Gastrocnemius medialis (tissue), 4 donors: ENCODE results near the gene MKRN2OS. TPM values are rescaled to one million over a fixed set of nuclear protein-coding genes. Genes with fewer than 3 reads are reported as not detected.

Experiments
- ATAC-seq, 2 donors: fragments of 150-250 bp; one replicate each; pipeline ENCODE4 v1.9.1; 2016
- DNase-seq, 2 donors: peaks; one replicate each; pipeline ENCODE4 v3.0.0-alpha.2; 2019
- H3K27ac ChIP-seq, 4 donors: fragments of 200-600 bp; sonication (generic); 1 replicate in 1 of 4; 2 replicates in 3 of 4; pipeline ENCODE4 v1.5.1; 2016 to 2018; ENCODE audit warnings: mild to moderate bottlenecking in 2 of 4, moderate library complexity in 1 of 4
- H3K27me3 ChIP-seq, 3 donors: fragments of 200-600 bp; sonication (generic) in 2 of 3; 1 replicate in 1 of 3; 2 replicates in 2 of 3; pipeline versions ENCODE4 v1.5.1 to v1.6.0; 2016 to 2019; ENCODE audit warnings: mild to moderate bottlenecking in 1 of 3, moderate library complexity in 1 of 3
- H3K36me3 ChIP-seq, 2 donors: fragments of 200-600 bp; sonication (generic) in 1 of 2; one replicate each; pipeline ENCODE4 v1.5.1; 2017 to 2018
- H3K4me1 ChIP-seq, 2 donors: fragments of 200-600 bp; sonication (generic) in 1 of 2; one replicate each; pipeline ENCODE4 v1.5.1; 2016 to 2017; ENCODE audit warnings: mild to moderate bottlenecking in 2 of 2
- H3K4me3 ChIP-seq, 4 donors: fragments of 200-600 bp; sonication (generic) in 3 of 4; 1 replicate in 1 of 4; 2 replicates in 3 of 4; pipeline ENCODE4 v1.5.1; 2016 to 2019; ENCODE audit warnings: mild to moderate bottlenecking in 2 of 4
- H3K9me3 ChIP-seq, 3 donors: fragments of 200-600 bp; sonication (generic) in 2 of 3; 1 replicate in 1 of 3; 2 replicates in 2 of 3; pipeline ENCODE4 v1.5.1; 2016 to 2019
- CTCF ChIP-seq, 5 experiments: fragments of 450-650 bp in 3 of 5; fragments of 200-600 bp in 2 of 5; sonication (generic) in 2 of 5; IDR thresholded peaks in 4 of 5; conservative IDR thresholded peaks in 1 of 5; 1 replicate in 4 of 5; 2 replicates in 1 of 5; pipeline ENCODE4 v1.5.1; 2016 to 2019; ENCODE audit warnings: antibody characterized with exemption in 5 of 5, mild to moderate bottlenecking in 3 of 5, moderate library complexity in 3 of 5
- POLR2A ChIP-seq, 2 donors: fragments of 450-650 bp; IDR thresholded peaks; one replicate each; pipeline ENCODE4 v1.6.1; 2017; ENCODE audit warnings: antibody characterized with exemption in 2 of 2, mild to moderate bottlenecking in 2 of 2, moderate library complexity in 2 of 2
- in situ Hi-C, 4 donors: fragments of 200-750 bp; cut with MboI; loops; one replicate each; pipeline versions ENCODE4 v1.15.0 to v1.8.0; 2017; ENCODE audit warnings: low sequenced_read_pairs in 4 of 4
- intact Hi-C: fragments of 100-400 bp; cut with DNase I; formaldehyde crosslinking; loops from one replicate; pipeline ENCODE4 v1.15.1; 2023; ENCODE audit warnings: low total_unique reads
- total RNA-seq, 4 donors: library from RNA; depleted of rRNA; stranded (reverse); fragments of >200 nt; gene quantifications; one replicate each; pipeline versions ENCODE4 v1.1.0 to v1.2.3, GENCODE V29; 2016

MKRN2OS gene
- total RNA-seq, 4 donors from 2014 or later, result 0.95 TPM; not detected in 3

GRCh38 chr3:12513694-12514446 lies 31.4 kb downstream of the MKRN2OS start:
- Histone ChIP-seq H3K27ac (peak overlapping the region; percentile 53 to 76 (median 68)), H3K36me3 (peaks cover 0 to 5% of the 10 kb centered on the region in 2 donors), H3K27me3 (no peaks in the 10 kb centered on the region), H3K4me3 (no peak overlapping the region), H3K4me1 (peaks cover 11 to 20% of the 10 kb centered on the region in 2 donors), H3K9me3 (no peaks in the 10 kb centered on the region)
- in situ Hi-C loops, result no loop called here
- ATAC-seq, result peak; percentile 82 to 93
- DNase-seq, result peak; percentile 27 to 38
- TF ChIP-seq CTCF (IDR thresholded peaks at IDR 0.05 in 4 of 5, conservative IDR thresholded peaks at IDR 0.05 in 1 of 5), result no peak
- no peak for TF ChIP-seq POLR2A (IDR thresholded peaks at IDR 0.05)
- intact Hi-C loops, result no loop called here

DNA sequence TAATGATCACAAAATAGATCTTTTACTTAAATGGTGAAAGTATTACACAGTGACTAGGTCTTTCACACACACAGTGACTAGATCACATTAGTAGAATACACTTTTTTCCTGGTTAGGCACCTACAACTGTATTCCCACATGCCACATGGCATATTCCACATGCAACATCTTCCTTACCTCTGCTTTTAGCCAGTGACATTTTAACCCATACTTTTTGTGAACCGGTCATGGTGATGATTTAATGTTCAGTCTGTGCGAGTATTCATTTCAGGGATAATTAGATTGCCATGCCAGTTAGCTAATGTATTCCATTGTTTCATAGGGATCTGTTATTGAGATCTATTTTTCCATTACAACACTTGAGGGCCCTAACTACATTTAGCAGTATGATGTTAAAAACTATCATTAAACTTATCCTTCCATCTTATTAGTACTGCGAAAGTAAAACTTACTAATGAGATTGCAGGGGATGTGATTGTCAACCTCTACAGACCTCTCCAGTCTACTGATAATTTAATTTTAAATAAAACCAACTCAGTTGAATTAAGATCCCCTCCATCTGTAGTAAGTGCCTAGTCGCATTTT lies 32.7 kb downstream of the MKRN2OS start:
- no peak for ATAC-seq

GRCh38 chr3:12509466-12509865 lies 35.8 kb downstream of the MKRN2OS start:
- Histone ChIP-seq H3K9me3 (no peaks in the 10 kb centered on the region), H3K36me3 (peaks cover 0 to 15% of the 10 kb centered on the region in 2 donors), H3K4me1 (peaks cover 22 to 24% of the 10 kb centered on the region in 2 donors), H3K27ac (peak overlapping the region in 2 of 4 donors; percentile 71 to 81), H3K27me3 (no peaks in the 10 kb centered on the region), H3K4me3 (no peak overlapping the region)
- no peak for ATAC-seq
- in situ Hi-C loops (no loop called here), intact Hi-C loops (no loop called here)
- TF ChIP-seq CTCF (IDR thresholded peaks at IDR 0.05 in 4 of 5, conservative IDR thresholded peaks at IDR 0.05 in 1 of 5) (no peak), POLR2A (IDR thresholded peaks at IDR 0.05) (no peak)
- DNase-seq, result no peak

More for the DNA sequence above, 32.7 kb downstream of the MKRN2OS start:
- in situ Hi-C loops, result no loop called here
- H3K4me1 ChIP-seq, result peaks cover 21 to 24% of the 10 kb centered on the region in 2 donors
- peak overlapping the region in 2 of 4 donors; percentile 75 to 76 for H3K27ac ChIP-seq
- no peak for DNase-seq
- H3K4me3 ChIP-seq, result no peak overlapping the region
- no peaks in the 10 kb centered on the region for H3K27me3 ChIP-seq
- TF ChIP-seq POLR2A (IDR thresholded peaks at IDR 0.05) (no peak), CTCF (IDR thresholded peaks at IDR 0.05 in 4 of 5, conservative IDR thresholded peaks at IDR 0.05 in 1 of 5) (no peak)
- peaks cover 0 to 5% of the 10 kb centered on the region in 2 donors for H3K36me3 ChIP-seq
- intact Hi-C loops, result no loop called here
- H3K9me3 ChIP-seq, result no peaks in the 10 kb centered on the region

DNA sequence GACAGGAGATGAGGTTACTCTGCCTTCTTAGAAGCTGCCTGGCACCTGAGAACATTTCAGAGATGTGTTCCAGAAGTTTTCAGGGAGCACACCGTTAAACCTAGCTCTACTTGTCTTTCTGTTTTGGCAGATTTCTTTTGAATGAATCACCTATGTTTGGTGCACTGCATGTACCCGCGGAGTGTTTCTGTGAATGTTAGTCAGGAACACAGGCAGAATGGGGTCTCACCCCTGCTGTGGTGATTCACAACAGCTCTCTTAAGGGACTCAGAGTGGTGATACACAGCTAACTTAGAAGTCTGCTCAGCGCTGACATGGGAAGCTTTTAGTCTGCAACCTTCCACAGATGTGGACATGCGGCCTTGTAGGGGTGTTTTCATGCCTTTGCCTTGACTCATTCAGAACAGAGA lies 37.0 kb downstream of the MKRN2OS start:
- Histone ChIP-seq H3K27ac (peak overlapping the region; percentile 69 to 81 (median 70)), H3K4me1 (peaks cover 14% of the 10 kb centered on the region in 2 donors), H3K27me3 (no peaks in the 10 kb centered on the region), H3K9me3 (no peaks in the 10 kb centered on the region), H3K36me3 (peaks cover 0 to 27% of the 10 kb centered on the region in 2 donors), H3K4me3 (no peak overlapping the region)
- intact Hi-C loops, result no loop called here
- DNase-seq (peak; percentile 48 to 54), ATAC-seq (peak; percentile 77 to 85)
- no peak for TF ChIP-seq CTCF (IDR thresholded peaks at IDR 0.05 in 4 of 5, conservative IDR thresholded peaks at IDR 0.05 in 1 of 5)
- TF ChIP-seq POLR2A (IDR thresholded peaks at IDR 0.05), result peak in 1 of 2 donors; percentile 6
- in situ Hi-C loops, result no loop called here
